ENCODE results near the gene SLC35D1.
"Not testable (repeated sequence)": the region's sequence is repeated elsewhere in the genome, so short reads cannot be mapped to it uniquely, and the experiment has no call there.

Gene SLC35D1

DNA sequence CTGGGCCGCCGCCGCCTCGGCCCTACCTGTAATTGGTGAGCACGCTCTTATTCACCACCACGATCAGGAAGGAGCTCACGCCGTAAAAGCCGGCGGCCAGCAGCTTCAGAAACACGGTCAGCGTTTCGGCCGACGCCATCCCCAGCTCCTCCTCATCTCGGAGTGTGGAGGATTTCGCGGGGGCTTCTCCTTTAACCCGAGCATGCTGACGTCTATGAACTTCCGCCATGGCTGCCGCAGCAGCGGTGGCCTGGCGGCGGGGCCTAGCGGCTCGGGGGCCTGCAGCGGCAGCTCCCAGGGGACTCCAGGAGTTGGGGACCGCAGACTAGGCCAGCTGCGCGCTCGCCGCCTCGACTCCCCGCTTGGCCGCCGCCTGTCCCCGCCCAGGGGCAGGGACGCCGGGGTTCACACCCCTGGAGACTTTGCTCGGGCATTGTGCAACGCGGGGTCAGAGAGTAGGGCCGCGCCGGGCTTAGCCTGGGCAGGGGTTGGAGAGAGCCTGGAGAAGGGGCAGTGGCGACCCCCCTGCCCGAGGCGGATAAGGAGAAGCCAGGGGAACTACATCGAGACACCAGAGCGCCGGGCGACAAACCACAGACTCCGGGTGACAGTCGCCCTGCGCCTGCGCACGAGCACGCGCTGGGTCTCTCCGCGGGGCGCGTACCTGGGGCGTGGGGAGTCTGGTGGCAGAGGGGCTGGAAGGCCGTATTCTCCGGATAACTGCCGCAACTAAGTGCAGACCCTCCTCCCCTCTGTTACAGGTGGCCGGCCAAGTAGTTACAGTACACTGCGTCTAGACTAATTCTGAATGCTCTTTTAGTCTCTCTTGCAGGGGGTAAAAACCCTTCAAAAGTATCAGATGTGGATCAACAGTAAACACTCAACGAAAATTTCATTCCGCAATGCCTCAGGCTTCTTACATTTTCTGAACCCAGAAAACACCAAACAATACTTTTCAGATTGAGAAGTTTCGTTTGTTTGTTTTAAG is at the start of gene SLC35D1:
TSS of gene SLC35D1 (minus strand) at position 364 of the 988 bp plus-strand sequence. CDS start at position 229, 135 bp downstream.
- DNase-seq: peak; percentile 23

GRCh38 chr1:67103548-67103947 is 49.6 kb upstream of the SLC35D1 start:
- no peak for DNase-seq

GRCh38 chr1:67100833-67101232 is 46.9 kb upstream of the SLC35D1 start:
- no peak for DNase-seq

- DNase-seq: no peak
These were observed 43.4 kb upstream of the SLC35D1 start for GRCh38 chr1:67097305-67097704.

GRCh38 chr1:67094191-67094590 is 40.2 kb upstream of the SLC35D1 start:
- DNase-seq: no peak

GRCh38 chr1:67089685-67090208 is 35.8 kb upstream of the SLC35D1 start:
- no peak for DNase-seq

DNA sequence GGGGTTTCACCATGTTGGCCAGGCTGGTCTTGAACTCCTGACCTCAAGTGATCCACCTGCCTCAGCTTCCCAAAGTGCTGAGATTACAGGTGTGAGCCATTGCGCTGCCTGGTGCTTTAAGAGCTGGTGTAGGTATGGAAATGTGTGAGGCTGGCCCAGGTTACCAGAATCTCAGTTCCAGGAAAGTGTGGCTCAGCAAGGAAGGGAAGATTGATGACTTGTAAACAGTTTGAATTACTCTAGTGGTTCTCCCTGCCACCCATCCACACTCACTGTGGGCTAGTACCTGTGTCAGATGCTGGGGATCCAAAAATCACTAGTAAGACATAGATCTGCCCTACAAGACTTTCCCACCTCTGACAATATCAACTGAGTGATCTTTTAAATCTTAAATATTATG is 34.5 kb upstream of the SLC35D1 start:
- DNase-seq: no peak

- DNase-seq: no peak
These were observed 31.4 kb upstream of the SLC35D1 start for GRCh38 chr1:67085326-67085725.

DNA sequence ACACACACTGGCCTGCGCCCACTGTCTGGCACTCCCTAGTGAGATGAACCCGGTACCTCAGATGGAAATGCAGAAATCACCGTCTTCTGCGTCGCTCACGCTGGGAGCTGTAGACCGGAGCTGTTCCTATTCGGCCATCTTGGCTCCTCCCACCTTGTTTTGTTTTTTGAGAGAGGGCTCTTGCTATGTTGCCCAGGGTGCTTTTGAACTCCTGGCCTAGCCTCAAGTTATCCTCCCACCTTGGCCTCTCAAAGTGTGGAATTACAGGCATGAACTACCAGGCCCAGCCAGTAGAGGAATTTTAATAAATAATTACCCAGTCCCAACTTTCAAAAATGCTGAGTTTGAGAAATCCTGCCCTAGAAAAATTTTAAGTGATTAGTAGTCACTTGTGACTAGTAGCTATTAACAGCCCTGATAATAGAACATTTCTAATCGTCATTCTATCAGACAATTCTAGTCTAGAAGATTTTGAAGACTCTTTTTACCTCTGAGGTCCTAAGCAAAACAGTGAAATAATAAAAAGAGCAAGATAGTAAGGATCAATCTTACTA is 30.9 kb upstream of the SLC35D1 start:
- no peak for DNase-seq

- DNase-seq: no peak
These were observed 24.3 kb upstream of the SLC35D1 start for GRCh38 chr1:67078291-67078690.

GRCh38 chr1:67077593-67077992 is 23.6 kb upstream of the SLC35D1 start:
- DNase-seq: no peak

DNA sequence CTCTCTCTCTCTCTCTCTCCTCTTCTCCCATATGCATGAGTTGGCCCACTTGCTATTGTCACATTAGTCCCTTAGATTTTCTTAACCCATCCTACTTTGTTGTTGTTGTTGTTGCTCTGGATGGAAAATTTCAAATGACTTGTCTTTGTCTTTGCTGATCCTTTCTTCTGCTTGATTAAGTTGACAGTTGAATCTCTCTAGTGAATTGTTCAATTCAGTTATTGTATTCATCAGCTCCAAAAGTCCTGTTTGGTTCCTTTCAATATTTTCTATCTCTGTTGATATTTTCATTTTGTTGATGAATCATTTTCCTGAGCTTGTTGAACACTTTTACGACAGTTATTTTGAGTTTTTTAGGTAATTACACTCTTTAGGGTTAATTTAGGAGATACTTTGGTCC is 18.8 kb upstream of the SLC35D1 start:
- DNase-seq: no peak

- DNase-seq: not testable (repeated sequence)
These were observed 13.7 kb upstream of the SLC35D1 start for GRCh38 chr1:67067655-67068054.

DNA sequence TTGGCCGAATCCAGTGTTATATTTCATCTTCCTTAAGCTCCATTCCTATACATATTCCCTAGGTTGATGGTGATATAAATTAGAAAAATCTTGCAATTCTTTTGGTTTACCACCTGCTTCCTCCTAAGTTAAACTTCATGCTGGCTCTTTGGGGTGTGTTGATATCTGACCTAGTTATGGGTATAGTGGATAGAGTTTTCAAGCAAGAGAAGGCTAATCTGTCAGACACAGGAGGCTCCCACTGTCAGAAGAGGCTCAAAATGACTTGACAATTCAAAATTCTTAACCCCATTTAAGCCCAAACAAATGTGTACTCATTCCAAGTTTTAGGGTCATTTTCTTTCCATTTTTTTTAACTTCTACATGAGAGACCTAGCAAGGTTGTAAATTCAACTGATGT is 8.5 kb upstream of the SLC35D1 start:
- DNase-seq: no peak

DNA sequence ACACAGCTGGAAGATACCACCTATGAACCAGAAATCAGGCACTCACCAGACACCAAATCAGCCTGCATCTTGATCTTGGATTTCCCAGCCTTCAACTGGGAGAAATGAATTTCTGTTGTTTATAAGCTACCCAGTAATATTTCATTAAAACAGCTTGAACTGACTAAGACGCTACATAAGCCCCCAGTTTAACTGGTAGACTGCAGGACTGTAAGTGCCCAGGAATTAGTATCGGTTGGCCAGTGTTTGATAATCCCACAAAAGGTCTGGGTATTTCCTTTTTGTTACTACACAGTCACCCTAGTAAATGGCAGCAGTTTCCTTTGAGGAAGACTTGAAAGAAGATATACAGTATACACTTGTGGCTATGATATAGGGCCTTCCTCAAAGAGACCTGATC is 7.3 kb upstream of the SLC35D1 start:
- no peak for DNase-seq

GRCh38 chr1:67060811-67061218 is 6.9 kb upstream of the SLC35D1 start:
- DNase-seq: no peak

GRCh38 chr1:67059346-67059745 is 5.4 kb upstream of the SLC35D1 start:
- no peak for DNase-seq

DNA sequence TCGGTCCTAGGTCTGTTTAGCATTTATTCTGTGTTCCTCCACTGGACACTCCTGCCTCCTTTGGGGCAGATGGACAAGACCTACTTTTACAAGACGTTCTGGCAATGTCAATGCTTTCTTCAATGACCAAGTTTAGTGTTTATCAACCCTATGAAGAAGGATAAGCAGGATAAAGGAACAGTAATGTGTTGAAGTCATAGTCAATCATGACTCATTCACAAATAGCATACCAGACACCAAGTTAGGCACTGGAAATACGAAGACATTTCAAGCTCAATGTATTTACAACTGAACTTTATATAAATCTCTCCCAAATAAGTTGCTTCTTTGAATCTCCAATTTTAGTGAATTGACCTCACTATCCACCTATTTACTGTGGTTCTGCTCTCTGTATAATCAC is 4.8 kb upstream of the SLC35D1 start:
- no peak for DNase-seq

GRCh38 chr1:67058242-67058641 is 4.3 kb upstream of the SLC35D1 start:
- no peak for DNase-seq

- no peak for DNase-seq
These were observed 488 bp downstream of the SLC35D1 start for GRCh38 chr1:67053535-67053784.

- no peak for DNase-seq
These were observed 1.0 kb downstream of the SLC35D1 start for GRCh38 chr1:67052741-67053534.

GRCh38 chr1:67051196-67051595 is 2.8 kb downstream of the SLC35D1 start:
- DNase-seq: no peak

DNA sequence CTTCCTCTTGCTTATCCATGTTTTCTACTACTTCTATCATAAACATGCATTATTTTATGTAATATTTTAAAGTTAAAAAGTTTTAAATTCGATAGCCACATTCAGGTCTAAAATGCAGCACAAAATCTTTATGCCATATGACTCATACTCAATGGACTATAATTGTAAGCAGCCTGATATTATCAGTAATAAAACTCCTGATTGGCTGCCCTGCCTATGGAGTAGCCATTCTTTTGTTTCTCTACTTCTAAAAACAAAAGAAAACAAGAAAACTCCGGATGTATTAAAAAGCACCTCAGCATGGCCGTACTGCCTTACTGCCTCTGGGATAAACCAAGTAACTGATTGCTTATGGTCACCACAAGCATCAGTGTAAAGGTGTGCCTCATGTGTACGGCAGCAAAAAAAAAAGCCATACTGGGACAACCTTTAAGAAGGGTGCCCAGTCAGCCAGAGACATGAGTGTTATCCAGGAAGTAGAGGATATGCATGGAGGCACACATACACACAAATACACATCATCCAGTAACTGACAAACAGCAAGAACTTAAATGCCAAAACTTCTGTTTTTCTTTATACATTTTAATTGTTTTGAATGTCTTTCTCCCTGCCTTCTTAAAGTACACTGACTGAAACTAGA is 9.2 kb downstream of the SLC35D1 start:
- DNase-seq: no peak

Measured in NCI-H446 treated with DMSO at 0.1 percent for 48 hours (cell line).